GM19324 (cell line): ENCODE measurements around the gene PITPNC1.
"Not testable (repeated sequence)": the region's sequence is repeated elsewhere in the genome, so short reads cannot be mapped to it uniquely, and the experiment has no call there.

Source experiments
- ATAC-seq: cut with Tn5 transposase; IDR thresholded peaks from one replicate; pipeline ENCODE4 v1.9.1; 2021; ENCODE audit warnings: mild to moderate bottlenecking, moderate library complexity; ENCODE audit not compliant: unreplicated experiment, low FRiP score

Gene PITPNC1

DNA sequence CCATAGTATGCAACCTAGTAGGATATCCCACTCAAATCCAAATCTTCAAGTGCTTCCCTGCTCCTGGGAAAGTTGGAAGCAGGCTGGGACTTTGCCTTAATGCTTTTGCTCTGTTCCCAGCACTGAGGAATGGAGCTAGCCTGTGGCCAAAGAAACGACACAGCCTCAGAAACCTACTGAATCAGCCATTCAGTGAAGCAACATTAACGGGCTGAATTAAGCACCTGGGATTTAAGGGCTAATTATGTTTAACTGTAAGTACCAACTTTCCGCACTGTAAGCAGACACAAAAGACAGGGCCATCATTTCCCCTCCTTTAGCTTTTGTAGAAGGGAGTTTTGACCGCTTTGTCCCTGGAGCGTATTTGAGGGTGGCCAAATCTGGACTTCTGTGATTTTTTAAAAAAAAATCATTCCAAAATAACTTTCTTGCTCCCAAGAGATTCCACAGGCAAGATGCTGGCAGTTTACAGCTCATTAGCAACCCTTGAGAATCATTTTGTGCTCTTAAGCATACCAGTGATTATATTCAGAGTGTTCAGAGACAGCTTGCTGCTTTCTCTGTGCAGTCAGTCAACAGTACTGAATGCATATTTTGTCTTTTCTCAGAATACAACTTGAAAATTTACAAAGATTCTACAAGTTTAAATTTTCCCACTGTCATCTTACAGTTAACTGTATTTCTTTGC is 323.1 kb downstream of the PITPNC1 start:
- ATAC-seq: no peak

DNA sequence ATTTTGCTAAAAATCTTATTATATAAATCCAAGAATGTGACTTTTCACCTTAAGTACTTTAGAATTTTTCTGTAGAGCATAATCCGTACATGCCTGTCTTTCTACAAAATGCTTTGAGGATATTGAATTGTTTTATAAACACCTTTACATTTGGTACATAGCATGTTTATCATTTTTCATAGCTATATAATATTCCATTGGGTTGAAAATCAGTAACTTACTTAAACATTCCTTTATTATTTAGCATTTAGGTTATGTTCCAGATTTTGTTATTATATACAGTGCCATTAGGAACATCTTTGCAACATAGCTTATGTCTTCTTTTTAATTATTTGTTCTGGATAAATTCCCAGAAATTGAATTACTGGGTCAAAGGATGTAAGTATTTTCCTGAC is 323.6 kb downstream of the PITPNC1 start:
- no peak for ATAC-seq

DNA sequence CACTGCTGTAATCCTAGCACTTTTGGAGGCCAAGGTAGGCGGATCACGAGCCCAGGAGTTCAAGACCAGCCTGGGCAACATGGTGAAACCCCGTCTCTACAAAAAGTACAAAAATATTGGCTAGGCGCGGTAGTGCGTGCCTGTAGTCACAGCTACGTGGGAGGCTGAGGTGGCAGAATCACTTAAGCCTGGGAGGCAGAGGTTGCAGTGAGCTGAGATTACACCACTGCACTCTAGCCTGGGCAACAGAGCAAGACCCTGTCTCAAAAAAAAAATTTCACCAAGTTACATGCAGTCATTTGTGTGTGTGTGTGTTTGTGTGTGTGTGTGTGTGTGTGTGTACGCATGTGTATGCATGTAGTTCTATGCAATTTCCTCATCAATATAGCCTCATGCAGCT is 325.8 kb downstream of the PITPNC1 start:
- ATAC-seq: not testable (repeated sequence)

DNA sequence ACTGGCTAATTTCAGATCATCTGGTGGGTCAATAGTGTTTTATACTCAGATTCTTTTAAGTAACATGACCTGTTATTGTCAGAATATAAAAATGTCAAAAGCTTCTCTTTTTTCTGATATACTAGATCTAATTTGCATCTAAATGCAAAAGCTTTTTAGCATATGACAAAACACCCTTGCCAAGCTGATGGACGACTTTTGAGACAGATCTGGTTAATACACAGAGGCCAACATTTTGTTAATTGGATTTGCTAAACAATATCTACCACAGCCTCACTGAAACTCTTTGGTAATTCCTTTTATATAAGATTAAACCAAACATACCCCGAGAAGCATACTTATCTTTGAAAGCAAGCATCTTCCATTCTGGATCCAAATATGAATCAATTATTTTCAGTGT is 330.4 kb downstream of the PITPNC1 start:
- no peak for ATAC-seq

DNA sequence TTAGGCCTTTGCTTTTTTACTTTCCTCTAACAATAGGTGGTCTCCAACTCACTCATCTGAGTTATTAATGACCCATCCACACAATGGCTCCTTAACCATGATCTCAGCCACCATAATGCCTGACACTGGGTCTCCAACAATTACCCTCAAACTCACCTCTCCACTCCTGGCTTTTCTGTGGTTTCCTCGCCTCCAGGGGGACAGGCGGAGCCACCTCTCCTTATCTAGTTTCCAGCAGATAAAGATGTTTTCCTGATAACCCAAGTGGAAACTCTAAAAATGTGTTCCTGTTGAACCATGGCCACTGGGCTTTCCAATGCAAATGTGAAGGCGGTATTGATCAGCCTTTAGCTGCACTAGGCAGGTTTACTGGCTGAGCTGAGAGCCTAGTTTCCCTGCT is 331.3 kb downstream of the PITPNC1 start:
- no peak for ATAC-seq

DNA sequence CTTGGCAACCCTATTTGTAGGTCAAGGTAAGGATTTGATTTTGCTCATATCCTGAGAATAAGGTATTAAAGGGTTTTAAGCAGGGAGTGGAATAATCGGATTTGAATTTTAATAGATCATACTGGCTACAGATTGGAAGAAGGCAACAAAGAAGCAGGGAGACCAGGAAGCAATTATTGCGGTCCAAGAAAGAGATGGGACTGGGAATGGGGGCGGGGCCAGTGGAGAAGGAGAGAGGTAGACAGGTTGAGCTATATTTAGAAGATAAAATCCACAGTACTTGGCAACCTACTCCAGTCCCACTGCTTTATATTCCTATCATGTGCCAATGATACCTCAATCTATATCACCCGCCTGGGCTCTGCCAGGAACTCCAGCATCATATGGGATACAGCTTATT is 334.8 kb downstream of the PITPNC1 start:
- no peak for ATAC-seq

DNA sequence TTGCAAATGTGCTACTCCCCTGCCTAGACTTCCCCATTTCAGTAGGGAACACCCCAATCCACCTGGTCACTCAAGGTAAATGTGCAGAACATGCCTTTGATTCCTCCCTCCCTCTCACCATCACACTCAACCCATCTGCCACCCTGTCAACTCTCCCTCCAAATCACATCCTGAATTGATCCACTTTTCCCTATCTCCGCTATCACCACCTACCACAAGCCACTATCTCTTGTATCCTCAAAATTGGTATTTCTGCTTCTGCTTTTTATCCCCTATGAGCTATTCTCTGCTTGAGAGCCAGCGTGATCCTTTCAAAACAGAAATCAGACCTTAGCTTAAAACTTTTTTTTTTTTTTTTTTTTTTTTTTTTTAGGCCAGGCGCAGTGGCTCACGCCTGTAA is 335.3 kb downstream of the PITPNC1 start:
- ATAC-seq: no peak

DNA sequence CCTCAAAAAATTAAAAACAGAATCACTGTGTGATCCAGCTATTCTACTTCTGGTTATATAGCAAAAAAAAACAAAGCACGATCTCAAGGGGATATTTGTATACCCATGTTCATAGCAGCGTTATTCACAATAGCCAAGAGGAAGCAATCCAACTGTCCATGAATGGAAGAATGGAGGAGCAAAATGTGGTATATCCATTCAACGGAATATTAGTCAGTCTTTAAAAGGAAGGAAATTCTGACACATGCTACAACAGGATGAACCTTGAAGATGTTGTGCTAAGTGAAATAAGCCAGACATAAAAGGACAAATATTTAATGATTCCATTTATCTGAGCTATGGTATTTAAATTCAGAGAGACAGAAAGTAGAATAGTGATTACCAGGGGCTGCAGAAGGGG is 336.1 kb downstream of the PITPNC1 start:
- no peak for ATAC-seq

DNA sequence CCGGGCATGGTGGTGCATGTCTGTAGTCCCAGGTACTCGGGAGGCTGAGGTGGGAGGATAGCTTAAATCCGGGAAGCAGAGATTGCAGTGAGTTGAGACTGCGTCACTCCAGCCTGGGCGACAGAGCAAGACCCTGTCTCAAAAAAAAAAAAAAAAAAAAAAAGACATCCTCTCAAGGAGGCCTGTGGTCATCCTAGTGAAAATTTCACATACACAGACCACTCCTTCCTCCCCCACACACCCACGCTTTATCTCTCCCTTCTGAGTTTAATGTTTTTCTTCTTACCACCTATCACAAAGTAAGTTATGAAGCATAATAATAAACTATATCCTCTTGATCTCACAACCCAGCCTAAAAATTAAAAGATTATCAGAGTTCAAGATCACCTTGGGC is 339.3 kb downstream of the PITPNC1 start:
- ATAC-seq: no peak

DNA sequence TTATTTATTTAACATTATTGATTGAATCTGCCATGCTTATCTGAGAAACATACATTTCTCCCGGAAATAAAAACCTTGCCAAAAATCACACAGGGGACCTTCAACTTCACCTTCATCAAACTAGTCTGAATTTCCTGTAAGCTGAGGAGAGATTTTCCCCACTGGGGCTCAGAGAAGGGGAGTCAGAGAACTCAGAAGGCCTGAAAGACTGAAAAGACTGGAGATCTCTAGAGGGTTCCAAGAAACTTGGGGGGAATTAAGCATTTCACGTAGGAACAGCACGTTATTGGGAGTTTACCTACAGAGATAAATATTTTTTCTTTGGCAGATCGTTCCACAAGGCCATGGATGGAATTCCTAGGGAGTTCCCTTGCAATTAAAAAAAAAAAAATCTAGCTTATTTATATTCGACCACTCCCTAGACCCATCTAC is 340.1 kb downstream of the PITPNC1 start:
- ATAC-seq: no peak

DNA sequence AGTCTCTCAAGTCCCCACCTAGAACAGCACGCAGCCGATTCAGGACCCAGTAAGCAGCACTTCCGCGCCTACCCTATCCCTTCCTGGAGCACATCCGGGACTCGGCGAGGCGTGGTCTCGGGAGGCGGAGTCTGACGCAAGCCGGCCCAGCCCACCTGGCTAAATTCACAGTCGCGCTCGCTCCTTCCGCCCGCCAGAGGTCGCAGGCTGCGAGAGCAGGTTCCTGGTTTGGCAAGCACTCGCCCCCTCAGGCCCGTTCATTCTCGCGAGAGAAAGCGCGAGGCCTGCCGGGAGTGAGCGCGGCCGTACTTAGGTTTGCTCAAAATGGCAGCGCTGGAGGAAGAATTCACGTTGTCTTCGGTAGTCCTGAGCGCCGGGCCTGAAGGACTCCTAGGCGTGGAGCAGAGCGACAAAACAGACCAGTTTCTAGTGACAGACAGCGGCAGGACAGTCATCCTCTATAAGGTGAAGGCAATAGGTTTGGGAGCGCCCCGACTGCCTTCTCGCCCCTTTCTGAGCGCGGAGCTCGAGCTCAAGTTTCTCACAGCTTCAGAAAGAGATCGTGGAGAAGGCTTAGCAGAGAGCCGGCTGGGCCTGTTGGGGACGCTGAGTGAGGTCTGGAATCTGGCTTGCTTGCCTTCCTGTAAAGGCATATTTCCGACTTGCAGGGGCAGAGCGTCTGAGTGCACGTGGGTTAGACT is 340.7 kb downstream of the PITPNC1 start, which contains the start of gene NOL11:
TSS of gene NOL11 (plus strand) at position 313 of the 701 bp plus-strand sequence. CDS start at position 325, 12 bp downstream.
- ATAC-seq: peak; percentile 98

DNA sequence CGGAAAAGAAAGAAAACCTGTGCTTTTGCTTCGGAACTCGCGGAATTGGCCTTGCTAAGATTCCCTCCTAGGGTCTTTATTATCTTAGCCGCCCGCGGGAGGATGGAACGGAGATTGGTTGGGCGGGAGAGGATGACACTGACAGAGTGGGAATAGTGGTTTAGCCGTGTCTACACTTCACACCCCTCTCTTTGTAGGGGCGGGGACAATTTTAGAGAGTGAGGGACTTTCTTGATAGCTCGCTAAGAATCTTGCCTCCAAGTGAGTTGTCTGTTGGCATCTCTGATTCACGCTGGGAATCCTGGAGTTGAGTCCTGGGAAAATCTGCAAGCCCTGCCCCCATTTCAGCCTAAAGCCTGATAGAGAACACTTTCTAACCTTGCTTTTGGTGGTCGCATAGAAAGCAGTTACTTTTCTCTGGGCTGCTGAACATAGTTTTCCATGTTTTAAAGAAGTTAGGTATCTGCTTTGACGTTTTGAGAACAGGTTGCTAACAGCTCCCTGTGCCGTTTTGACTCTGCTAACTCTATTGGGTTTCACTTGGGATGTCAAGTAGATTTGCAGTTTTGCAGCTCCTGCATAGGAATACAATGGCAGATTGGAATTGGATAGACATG is 341.4 kb downstream of the PITPNC1 start:
- no peak for ATAC-seq

DNA sequence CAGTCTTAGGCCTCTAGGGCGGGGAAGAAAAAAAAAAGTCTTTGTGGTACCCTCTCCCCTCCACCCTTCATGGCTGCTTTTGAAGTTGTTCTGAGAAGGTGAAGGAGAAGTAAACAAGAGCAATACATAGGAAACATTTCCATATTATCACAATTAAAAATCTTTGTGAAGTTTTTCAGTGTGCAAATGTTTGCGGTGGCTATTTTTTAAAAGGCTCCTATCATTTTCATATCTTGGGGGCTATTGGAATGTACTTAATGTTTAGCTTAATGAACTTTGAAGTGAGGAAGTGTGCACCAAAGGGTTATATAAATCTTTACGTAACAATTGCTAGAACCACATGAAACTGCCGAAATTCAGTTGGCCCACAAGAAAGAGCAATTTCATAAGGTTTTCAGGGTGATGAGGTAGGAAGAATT is 348.3 kb downstream of the PITPNC1 start:
- ATAC-seq: no peak

DNA sequence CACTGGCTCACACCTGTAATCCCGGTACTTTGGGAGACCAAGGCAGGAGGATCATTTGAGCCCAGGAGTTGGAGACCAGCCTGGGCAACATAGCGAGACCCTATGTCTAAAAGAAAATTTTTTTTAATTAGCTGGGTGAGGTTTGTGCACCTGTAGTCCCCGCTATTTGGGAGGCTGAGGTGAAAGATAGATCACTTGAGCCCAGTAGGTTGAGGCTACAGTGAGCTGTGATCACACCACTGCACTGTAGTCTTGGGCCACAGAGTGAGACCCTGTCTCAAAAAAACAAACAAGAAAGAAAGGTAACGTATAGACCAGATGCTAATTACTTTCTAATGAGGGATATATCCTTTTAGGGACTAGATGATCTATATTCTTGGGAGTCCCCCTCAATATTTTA is 348.7 kb downstream of the PITPNC1 start:
- ATAC-seq: no peak

DNA sequence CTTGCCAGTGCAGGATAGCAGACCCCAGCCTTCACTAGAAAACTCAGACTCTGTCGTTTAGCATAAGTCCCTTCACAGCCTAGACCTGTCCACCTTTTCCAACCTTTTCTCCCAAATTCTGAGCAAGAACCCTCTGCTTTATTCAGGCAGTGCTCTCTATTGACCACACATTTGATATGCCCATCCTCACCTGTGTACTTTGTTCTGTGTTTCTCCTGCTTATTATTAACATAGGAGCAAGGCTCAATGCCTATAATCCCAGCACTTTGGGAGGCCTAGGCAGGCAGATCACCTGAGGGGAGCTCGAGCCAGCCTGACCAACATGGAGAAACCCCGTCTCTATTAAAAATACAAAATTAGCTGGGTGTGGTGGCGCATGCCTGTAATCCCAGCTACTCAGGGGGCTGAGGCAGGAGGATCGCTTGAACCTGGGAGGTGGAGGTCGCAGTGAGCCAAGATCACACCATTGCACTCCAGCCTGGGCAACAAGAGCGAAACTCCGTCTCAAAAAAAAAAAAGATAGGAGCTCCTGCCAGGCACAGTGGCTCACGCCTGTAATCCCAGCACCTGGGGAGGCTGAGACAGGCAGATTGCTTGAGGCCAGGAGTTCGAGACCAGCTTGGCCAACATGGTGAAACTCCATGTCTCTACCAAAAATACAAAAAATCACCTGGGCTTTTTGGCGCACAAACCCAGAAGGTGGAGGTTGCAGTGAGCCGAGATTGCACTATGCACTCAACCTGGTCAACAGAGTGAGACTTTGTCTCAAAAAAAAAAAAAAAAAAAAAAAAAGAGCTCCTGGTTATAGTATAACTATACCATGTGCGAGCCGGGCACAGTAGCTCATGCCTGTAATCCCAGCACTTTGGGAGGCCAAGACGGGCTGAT is 350.3 kb downstream of the PITPNC1 start:
- not testable (repeated sequence) for ATAC-seq

DNA sequence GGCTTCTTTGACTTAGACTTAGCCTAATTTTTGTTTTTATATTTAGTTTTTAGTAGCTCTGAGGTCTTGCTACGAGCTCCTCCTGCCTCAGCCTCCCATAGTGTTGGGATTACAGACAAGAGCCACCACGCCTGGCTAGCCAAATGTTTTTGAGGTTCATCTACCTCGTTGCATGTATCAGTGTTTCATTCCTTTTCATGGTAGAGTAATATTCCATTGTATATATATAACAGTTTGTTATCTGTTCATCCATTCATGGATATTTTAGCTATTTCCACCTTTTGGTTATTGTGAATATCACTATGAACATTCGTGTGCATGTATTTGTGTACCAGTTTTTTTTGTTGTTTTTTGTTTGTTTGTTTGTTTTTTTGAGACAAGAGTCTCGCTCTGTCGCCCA is 352.8 kb downstream of the PITPNC1 start:
- no peak for ATAC-seq

DNA sequence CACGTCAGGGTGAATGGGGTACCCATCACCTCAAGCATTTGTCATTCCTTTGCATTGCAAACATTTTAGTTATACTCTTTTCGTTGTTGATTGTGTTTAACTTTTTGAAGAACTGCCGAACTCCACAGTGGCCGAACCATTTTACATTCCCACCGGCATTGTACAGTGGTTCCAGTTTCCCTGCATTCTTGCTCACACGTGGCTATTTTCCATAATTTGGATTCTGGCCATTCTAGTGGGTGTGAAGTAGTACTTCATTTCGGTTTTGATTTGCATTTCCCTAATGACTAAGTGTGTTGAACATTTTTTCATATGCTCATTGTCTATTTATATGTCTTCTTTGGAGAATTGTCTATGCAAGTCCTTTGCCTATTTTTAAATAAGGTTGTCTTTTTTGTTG is 353.6 kb downstream of the PITPNC1 start:
- no peak for ATAC-seq

DNA sequence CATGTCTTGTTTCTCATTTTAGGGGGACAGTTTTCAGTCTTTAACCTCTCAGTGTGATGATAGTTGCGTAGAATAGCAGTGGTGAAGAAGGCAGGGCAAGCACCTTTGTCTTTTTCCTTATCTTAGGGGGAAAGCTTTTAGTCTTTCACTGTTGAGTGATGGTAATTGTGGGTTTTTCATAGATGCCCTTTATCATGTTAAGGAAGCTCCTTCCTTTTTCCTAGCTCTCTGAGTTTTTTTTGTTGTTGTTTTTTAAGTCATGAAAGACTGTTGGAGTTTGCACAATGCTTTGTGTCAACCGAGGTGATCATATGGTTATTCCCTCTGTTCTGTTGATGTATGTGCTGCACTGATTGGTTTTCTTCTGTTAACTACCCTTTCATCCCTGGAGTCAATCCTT is 356.4 kb downstream of the PITPNC1 start:
- no peak for ATAC-seq

DNA sequence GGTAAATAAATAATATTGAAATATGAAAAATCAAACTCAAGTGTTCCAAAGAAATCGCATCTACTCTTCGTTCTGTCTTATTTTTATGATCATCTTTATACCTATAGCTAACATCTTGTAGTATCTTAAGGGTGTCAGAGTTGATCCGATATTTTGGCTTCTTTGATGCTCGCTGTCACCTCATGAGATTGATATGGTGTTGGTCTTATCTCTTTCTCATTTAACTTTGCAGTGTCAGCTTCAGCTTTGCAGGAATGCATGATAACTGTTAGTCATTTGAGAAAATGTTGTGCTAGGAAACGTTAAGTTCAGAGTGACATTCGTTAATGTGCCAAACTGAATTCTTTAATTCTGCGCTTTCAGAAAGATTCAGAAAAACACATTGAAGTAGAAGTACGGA is 360.1 kb downstream of the PITPNC1 start:
- no peak for ATAC-seq

DNA sequence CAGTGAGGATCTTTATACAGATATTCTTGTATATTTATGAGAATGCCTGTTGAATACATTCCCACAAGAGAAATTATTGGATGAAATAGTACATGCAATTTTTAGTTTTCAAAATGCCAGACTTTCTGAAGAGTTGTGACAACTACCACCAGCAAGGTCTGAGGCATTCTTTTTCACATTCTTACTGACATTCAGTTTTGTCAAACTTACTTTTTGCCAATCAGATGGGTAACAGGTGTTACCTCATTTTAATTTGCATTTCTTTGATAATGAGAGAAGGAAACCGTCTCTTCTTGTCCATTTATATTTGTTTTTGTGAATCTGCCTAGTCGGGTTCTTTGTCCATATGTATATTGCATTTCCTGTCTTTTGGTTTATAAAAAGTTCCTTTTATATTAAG is 364.9 kb downstream of the PITPNC1 start:
- ATAC-seq: no peak
